Loucy (cell line): ENCODE measurements around the gene PROSER3.

ENCODE experiments used
- H2AFZ ChIP-seq: fragments of 200-600 bp; sonication (generic); 2 replicates; pipeline ENCODE4 v1.6.0; 2016; ENCODE audit warnings: antibody characterized with exemption, mild to moderate bottlenecking, low read length, moderate library complexity
- H3F3A ChIP-seq: fragments of 200-600 bp; 2 replicates; pipeline ENCODE4 v1.6.0; 2016; ENCODE audit warnings: antibody characterized with exemption, low read depth, mild to moderate bottlenecking
- H3K27me3 ChIP-seq: fragments of 200-600 bp; sonication (generic); 2 replicates; pipeline ENCODE4 v1.6.1; 2014; ENCODE audit warnings: low read length, mild to moderate bottlenecking; ENCODE audit not compliant: insufficient read depth, poor library complexity, severe bottlenecking
- H3K36me3 ChIP-seq: fragments of 200-600 bp; sonication (generic); 2 replicates; pipeline ENCODE4 v1.6.1; 2016; ENCODE audit warnings: low read length; ENCODE audit not compliant: insufficient read depth
- H3K4me1 ChIP-seq: fragments of 200-600 bp; sonication (generic); 2 replicates; pipeline ENCODE4 v1.5.1; 2014; ENCODE audit warnings: low read length, mild to moderate bottlenecking; ENCODE audit not compliant: insufficient read depth, poor library complexity, severe bottlenecking
- H3K4me2 ChIP-seq: fragments of 200-600 bp; sonication (generic); 2 replicates; pipeline ENCODE4 v1.6.0; 2014; ENCODE audit warnings: antibody characterized with exemption, low read length, low read depth, mild to moderate bottlenecking; ENCODE audit not compliant: poor library complexity, severe bottlenecking
- H3K4me3 ChIP-seq: fragments of 200-600 bp; sonication (generic); 2 replicates; pipeline ENCODE4 v1.5.1; 2014; ENCODE audit warnings: low read length, mild to moderate bottlenecking, mixed read lengths; ENCODE audit not compliant: poor library complexity, severe bottlenecking
- H3K79me2 ChIP-seq: fragments of 200-600 bp; sonication (generic); 2 replicates; pipeline ENCODE4 v1.6.1; 2014; ENCODE audit warnings: low read length; ENCODE audit not compliant: insufficient read depth
- H3K9ac ChIP-seq: fragments of 200-600 bp; sonication (generic); 2 replicates; pipeline ENCODE4 v1.6.0; 2014; ENCODE audit warnings: mild to moderate bottlenecking, low read depth, low read length, moderate library complexity; ENCODE audit not compliant: poor library complexity, severe bottlenecking
- H3K9me2 ChIP-seq: fragments of 200-600 bp; sonication (generic); replicated peaks from 2 replicates; pipeline ENCODE4 v1.6.1; 2016; ENCODE audit warnings: low read depth, low read length, mixed read lengths
- H3K9me3 ChIP-seq: fragments of 200-600 bp; sonication (generic); 2 replicates; pipeline ENCODE4 v1.6.1; 2014; ENCODE audit warnings: mild to moderate bottlenecking, antibody characterized with exemption, low read length, low read depth; ENCODE audit not compliant: insufficient read depth
- H4K20me1 ChIP-seq: fragments of 200-600 bp; sonication (generic); 2 replicates; pipeline ENCODE4 v1.6.0; 2014; ENCODE audit warnings: antibody characterized with exemption, low read length, mild to moderate bottlenecking; ENCODE audit not compliant: insufficient read depth, poor library complexity, severe bottlenecking
- CTCF ChIP-seq: fragments of 200-600 bp; sonication (generic); conservative IDR thresholded peaks from 2 replicates; pipeline ENCODE4 v1.5.1; 2014; ENCODE audit warnings: mild to moderate bottlenecking, antibody characterized with exemption, low read length
- EZH2phosphoT487 ChIP-seq: fragments of 200-600 bp; IDR thresholded peaks from 2 replicates; pipeline ENCODE4 v1.6.1; 2018; ENCODE audit warnings: antibody characterized with exemption, mild to moderate bottlenecking, moderate library complexity, borderline replicate concordance

The PROSER3 gene

DNA sequence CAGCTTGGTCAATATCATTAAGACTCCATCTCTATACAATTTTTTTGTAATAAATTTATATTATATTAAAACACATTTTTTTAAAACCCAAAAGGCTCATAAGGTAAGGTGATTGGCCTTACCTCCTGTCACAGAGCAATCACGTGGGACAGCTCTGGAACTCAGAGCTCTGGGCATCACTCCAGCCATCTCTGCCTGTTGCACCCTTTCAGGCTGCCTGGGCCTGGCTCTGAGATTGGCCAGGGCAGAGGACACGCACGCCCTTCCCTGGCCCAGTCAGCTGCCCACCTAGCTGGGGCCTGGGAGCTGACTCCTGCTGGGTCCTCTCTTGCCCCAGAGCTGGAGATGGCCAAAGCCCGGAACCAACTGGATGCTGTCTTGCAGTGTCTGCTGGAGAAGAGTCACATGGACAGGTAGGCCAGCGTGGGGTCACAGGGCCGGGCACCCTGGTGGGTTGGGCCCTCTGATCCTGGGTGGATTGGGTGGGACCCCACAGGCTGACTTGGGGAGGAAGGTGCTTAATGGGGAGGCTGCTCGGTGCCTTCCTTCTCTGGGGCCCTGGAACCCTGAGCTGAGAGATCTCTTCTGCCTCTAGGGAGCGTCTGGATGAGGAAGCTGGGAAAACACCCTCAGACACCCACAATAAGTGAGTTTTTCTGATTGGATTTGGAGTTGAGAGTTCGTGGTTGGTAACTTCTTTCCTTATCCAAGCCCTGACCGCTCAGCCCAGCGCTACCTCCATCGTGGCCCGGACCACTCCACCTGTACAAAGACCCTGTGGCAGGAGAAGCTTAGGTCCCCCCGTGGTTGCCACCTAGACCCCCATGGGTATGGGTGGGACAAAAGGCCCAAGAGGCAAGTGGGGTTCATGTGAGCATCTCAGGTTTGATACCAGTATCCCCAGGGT lies 5.9 kb upstream of the PROSER3 start:
- Histone ChIP-seq H3F3A (no peaks in the 10 kb centered on the region), H3K36me3 (no peaks in the 10 kb centered on the region; the same call in 1 of the 2 replicates), H3K9me3 (no peaks in the 10 kb centered on the region), H3K9ac (no peak overlapping the region), H2AFZ (no peak overlapping the region), H3K79me2 (peaks cover 13% of the 10 kb centered on the region; the same call in 1 of the 2 replicates), H3K4me2 (no peak overlapping the region), H3K4me1 (peaks cover 15% of the 10 kb centered on the region), H3K27me3 (no peaks in the 10 kb centered on the region), H3K9me2 (no peaks in the 10 kb centered on the region), H4K20me1 (no peaks in the 10 kb centered on the region), H3K4me3 (no peak overlapping the region)
- TF ChIP-seq EZH2phosphoT487 (no peak), CTCF (no peak)

DNA sequence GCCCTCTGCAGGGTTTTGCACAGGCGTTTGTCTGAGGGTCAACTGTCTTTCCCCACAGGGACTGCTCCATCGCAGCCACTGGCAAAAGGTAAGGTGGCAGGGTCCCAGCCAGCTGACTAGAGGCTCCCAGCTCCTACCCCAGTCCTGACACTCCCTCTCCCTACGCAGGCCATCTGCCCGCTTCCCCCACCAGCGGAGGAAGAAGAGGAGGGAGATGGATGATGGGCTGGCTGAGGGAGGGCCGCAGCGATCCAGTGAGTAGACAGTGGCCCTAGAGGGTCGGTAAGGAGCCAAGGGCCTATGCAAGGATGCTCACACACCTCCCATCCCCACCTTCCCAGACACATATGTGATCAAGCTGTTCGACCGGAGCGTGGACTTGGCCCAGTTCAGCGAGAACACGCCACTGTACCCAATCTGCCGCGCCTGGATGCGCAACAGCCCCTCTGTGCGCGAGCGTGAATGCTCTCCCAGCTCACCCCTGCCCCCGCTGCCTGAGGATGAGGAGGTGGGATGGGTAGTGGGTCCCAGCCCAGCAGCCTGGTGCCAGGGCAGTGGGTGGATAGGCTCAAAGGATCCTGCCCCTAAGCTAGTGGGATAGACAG lies 5.1 kb upstream of the PROSER3 start:
- H3K9ac ChIP-seq = no peak overlapping the region
- no peak overlapping the region for H2AFZ ChIP-seq
- no peak for TF ChIP-seq EZH2phosphoT487
- H3K36me3 ChIP-seq = no peaks in the 10 kb centered on the region; the same call in 1 of the 2 replicates
- H3K4me3 ChIP-seq = no peak overlapping the region
- H3F3A ChIP-seq = no peaks in the 10 kb centered on the region
- no peaks in the 10 kb centered on the region for H3K9me3 ChIP-seq
- H3K27me3 ChIP-seq = no peaks in the 10 kb centered on the region
- H4K20me1 ChIP-seq = no peaks in the 10 kb centered on the region
- no peaks in the 10 kb centered on the region for H3K9me2 ChIP-seq
- peaks cover 17% of the 10 kb centered on the region for H3K4me1 ChIP-seq
- H3K4me2 ChIP-seq = no peak overlapping the region
- H3K79me2 ChIP-seq = peaks cover 13% of the 10 kb centered on the region; the same call in 1 of the 2 replicates

GRCh38 chr19:35753634-35754369 lies 4.2 kb upstream of the PROSER3 start:
- no peak for TF ChIP-seq EZH2phosphoT487
- no peak for TF ChIP-seq CTCF
- Histone ChIP-seq H3K36me3 (no peaks in the 10 kb centered on the region; the same call in 1 of the 2 replicates), H3K4me2 (no peak overlapping the region), H3K9me2 (no peaks in the 10 kb centered on the region), H3K79me2 (peaks cover 11% of the 10 kb centered on the region; the same call in 1 of the 2 replicates), H3K9me3 (no peaks in the 10 kb centered on the region), H3K4me1 (peaks cover 15% of the 10 kb centered on the region), H3F3A (no peaks in the 10 kb centered on the region), H3K9ac (no peak overlapping the region), H2AFZ (no peak overlapping the region), H4K20me1 (no peaks in the 10 kb centered on the region), H3K27me3 (no peaks in the 10 kb centered on the region), H3K4me3 (no peak overlapping the region)
